ENCODE data around the gene RIMBP2.

The RIMBP2 gene

DNA sequence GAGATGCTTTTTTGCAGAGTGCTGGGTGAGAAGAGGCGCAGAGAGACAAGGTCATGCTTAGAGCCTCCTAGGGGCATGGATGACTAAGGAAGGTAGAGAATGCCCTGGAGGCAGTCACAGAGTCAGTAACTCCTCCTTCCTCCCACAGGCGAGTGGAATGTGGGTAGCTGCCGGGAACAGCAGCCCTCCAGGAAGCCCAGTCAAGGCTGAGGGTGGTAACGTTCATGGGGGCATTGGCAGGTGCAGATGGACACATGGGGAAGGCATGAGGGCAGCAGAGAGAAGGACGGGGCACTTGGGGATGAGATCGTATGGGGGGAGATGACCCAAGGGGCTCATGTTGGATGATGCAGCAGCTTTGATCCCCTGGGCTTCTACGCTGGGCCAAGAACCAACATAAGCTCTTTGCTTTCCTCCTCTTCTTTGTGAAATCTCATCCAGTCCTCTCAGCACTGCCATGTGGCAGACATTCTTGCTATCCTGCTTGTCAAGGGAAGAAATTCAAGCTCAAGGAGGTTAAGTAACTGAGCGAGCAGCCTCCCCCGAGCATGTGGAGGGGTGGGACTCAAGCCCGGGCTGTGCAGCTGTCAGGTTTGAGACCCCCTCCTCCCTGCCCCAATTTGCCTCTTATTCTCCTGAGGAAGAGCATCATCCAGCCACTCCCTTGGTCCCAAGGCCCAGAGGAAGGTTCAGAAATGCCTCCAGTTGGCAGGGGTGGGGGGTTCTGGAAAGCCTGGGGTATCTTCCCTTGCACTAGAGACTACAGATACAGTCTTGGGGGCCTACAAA lies 190.5 kb downstream of the RIMBP2 start:
- no peak for DNase-seq

DNA sequence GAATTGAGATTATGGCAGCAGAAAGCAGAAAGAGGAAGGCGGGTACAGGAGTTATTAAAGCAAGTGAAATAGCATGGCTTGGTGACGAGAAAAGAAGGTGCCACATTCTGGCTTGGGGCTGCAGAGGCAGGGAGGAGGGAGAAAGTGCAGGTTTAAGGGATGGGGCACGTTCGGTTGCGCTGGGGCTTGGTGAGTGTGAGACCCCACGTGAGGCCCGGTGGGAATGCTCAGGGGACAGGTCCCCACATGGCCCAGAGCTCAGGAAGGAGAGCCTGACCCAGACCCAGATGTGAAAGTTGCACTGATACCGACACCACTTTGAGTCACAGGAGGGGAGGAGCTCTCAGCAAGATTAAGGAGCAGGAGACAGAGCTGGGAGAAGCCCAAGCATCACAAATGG lies 191.3 kb downstream of the RIMBP2 start:
- DNase-seq: no peak

DNA sequence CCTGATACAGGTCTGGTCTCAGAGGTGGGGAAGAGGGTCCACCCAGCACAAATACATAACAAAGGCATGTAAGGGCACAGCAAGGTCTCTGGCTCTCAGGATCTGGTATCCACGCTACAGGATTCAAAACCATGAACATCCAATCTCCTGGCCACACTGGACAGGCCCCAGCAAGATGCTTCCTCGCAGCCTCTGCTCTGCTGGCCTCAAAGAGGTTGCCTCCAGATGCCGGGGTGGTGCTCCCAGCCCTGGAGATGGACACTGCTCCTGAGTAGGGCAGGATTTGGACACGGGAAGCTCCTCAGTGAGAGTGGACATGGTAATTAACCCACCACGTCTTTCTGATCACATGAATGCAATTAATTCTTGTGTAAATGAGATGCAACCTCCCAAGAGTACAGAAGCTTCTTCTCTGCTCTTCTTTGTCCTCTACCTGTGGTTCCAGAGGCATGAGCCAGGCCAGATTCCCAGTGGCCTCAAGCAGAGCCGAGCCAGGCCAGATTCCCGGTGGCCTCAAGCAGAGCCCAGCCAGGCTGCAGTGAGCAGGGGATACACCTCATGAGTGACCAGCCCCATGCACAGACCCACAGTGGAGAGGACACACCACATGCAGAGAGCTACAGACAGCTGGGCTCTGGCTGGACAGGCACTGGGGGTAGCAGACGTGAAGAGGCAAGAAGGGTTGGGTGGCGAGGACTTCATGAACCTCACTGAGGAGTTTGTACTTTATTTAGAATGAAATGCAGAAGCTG lies 192.1 kb downstream of the RIMBP2 start:
- no peak for DNase-seq

DNA sequence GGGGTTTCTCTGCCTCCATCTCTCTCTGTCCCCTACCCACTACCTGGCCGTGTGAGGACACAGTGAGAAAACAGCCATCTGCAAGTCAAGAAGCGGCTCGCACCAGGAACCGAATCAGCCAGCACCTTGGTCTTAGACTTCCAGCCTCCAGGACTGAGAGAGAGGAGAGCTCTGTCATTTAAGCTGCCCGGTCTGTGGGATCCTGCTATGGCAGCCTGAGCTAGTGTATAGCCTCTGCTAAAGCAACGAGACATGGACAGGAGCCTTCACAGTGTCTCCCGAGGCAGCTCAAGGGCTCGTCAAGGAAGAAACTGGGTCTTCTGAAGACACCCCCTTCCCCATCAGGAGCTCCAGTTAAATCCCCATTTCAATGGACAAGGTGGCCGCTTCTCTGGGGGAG lies 192.9 kb downstream of the RIMBP2 start:
- no peak for DNase-seq

DNA sequence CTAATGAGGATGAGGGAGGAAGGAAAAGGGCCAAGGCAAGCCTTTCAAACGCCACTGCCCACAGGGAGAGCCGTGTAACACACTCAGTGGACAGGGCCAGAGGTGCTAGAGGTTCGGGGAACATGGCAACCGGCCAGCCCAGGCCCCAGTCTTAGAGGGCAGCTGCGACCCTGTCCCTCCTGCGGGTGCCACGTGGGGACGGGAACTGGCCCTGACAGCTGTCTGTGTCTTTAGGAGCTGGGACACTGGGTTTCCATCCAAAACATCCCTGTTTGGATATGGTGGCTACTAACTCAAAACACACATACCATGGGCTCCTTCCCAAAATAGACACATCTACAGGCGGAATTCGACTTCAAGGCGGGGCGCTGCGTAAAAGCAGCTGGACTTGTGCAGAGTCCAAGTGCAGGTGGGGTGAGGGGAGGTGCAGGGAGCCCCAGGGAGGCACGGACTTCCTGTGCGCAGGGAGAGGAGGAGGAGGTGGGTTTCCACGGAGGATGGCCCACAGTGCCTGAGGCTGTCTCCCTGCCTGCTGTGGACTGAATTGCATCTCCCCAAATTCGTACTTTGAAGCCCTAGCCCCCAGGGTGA lies 193.8 kb downstream of the RIMBP2 start:
- no peak for DNase-seq

DNA sequence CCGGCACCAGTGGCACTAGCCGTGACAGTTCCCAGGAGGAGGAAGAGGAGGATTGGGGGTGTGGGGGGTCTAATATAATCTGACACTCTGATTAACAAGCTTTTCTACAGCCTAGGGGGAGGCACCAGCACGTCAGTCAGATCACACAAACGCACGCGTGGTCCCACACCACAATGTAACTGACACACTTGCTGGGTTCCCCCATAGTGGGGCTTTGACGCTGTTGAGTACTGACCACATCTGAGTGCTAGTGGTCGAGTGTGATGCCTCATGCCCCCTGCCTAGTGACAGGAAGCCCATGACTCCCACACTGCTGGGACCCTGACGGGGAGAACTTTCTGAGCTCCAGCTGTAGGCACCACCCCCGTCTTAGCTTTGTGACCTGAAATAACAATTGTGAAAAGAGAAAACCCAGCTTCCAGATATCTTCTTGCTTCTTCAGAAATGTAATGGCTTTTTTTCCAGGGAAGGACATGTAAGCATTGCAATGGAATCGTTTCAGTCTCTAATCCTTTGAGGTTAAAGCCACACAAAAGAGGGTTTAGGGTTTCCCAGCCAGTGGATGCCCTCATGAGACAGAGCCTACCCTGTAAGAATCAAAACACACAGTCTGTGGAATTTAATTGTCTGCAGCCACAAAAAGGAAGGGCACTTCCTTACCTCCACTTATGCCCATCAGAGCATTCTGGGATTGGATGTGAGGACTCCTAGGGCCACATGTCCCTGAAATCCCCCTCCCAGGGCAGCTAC lies 194.5 kb downstream of the RIMBP2 start:
- DNase-seq: no peak

DNA sequence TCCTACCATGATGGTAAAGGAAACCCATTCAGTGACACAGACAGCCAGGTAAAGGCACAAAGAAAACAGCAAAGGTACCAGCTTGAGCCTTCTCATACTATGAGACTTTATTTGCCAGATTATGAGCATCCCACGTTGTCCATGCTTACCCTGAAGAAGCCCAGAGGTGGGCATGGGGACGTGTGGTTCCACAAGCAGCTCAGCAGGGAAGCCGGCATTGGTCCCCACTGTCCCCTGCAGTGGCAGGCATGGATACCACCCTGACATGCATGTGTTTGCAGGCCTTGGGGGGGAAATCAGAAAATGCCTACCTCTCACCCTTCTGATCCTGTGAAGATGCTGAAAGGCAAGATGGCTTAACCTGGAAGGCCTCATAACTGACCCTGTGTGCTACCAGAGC lies 195.3 kb downstream of the RIMBP2 start:
- no peak for DNase-seq

DNA sequence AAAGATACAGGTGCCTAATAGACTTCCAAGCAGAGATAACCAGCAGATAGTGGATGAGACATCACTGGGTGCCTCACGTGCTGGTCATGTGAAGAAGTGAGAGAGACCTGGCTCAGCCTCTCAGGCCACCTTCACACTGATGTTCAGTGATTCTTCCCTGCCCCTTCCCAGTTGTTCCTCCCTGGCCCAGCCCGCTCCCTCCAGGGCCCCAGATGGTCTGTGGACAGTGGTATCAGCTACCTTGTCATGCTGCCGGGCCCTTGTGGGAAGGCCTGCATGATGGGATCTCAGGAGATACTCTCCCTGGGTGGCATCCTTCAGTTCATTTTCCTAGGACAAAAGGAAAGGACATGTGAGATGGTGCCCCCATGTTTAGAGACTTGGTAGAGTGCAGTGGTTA lies 198.5 kb downstream of the RIMBP2 start:
- DNase-seq: no peak

DNA sequence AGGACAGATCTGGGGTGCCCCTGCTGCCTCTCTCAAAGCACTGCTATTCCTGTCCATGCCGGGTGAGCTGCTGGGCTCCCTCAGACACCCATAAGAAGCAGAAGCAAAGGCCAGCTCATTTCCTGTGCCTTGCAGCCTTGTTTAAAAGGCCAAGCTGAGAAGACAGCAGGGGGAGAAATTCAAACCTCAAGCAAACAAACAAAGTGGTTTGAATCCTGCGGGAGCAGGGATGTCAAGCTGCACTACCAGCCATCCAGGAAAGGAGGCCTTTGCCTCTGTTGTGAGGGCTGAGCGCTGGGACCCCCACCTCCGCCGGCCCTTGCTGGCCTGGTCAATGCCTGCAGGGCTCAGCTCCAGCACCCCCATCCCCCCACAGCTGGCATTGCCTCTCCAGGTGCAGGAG lies 201.9 kb downstream of the RIMBP2 start:
- no peak for DNase-seq

DNA sequence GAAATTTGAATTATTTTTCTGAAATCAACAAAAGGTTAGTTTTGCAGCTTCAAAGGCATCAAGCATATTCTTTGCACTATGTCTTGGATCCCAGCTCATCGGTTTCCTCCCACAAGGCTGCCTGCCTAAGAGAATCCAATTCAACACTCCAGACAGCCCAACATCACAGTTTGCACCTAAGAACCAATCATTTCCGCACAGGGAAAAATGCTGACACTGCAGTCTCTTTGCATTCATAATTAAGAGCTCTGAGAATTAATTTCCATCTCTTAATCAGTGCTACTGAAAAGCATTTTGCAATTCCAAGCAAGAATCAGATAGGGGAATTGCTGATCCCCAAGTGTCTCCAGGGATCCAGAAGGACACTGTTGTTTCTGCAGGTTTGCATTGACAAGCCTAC lies 202.5 kb downstream of the RIMBP2 start:
- no peak for DNase-seq

DNA sequence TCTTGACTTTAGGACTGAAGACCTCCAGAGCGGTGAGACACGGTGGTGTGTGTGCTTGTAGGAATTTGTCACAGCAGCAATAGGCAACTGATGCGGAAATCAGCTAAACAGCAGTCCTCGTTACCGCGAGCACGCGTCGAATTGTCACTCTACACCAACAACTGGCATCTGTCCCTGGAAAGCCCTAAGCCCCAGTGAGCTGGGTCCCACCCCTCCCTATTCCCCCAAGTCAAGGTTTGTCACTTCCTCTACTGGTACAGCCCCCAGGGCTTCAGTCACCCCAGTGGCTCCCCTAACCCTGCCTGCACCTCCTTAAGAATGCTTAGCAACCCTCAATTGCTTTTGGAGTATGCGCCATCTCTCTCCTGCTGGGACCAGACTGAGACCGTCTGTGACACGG lies 204.8 kb downstream of the RIMBP2 start:
- no peak for DNase-seq

DNA sequence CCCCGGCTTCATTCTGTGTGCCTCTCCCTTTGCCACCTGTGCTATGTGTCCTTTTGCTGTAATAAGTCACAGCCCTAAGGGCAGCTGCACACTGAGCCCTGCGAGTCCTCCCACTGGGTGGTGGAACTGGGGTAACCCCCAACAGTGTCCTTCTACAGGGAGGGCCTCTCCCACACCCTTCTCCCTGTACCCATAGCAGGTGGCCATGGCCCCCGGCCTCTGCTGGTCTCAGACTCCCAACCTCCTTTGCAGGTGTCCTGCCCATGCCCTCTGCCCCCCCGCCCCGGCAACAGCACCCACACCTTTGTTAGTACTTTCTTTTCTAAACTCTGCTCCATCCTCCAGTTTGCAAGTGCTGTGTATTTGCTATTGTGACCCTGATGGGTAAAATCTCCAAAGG lies 206.6 kb downstream of the RIMBP2 start:
- no peak for DNase-seq

DNA sequence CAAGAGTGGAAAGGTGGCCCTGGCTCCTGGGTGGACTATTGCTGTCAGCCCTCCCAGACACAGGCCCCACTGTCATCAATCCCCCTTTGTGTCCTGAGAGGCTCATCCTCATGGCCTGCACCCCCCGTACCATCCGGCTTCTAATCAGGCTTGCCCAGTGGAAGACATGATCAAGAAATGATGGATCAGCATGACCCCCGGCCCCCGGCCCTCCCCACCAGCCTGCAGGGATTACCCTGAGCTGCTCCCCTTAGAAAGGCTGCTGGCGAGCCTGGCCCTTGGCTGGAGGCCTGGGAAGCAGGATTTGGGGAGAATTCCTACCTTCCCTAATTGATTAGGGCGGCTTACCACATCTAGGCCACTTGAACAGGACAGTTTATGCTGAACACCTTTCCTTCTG lies 207.3 kb downstream of the RIMBP2 start:
- no peak for DNase-seq

DNA sequence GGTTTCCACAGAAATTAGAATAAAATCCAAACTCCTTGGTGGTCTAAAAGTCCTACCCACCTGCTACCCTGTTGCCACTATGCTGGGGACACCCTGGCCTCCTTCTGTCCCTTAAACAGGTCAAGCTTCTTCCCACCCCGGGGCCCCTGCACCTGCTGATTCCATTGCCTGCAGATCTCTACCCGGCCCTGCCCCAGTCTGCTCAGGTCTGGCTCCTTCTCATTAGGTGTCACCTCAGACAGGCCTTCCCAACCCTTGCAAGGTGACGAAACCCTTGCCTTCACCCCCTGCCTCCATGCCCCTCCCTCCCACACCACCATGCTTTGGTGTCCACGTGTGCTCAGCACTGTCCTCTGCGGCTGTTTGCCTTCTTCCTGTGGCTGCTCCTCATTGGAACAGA lies 207.8 kb downstream of the RIMBP2 start:
- DNase-seq: no peak

DNA sequence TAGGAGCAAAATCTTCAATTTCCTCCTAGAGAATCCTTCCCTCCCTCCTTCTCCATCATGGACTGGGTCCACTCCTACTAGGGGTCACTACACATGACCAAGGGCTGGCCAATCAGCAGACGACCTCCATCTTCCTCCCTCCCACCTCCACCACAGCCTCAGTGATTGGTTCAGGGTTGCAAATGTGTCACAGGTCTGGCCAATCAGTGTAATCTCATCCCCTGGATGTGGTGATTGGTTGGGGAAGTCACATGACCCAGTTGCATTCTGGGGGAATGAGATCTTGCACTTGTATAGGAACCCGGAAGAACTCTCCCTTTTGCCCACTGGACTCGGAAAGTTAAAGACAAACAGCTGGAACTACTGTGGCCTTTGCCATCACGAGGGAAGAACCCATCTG lies 209.3 kb downstream of the RIMBP2 start:
- DNase-seq: no peak

DNA sequence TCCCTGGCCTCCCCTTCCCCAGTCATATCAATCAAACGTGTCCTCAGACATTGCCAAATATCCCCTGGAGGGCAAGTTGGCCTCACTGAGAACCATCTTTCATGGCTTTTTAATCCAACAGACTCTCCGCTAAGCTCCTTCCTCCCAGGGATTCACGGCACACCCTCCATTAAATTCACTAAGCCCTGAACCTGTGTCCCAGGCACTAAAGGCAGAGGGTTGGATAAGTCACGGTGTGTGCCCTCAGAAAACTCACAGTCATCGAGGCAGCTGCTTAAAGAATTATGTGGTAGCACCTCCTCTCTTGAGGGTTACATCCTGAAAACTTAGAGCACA lies 211.3 kb downstream of the RIMBP2 start:
- no peak for DNase-seq

DNA sequence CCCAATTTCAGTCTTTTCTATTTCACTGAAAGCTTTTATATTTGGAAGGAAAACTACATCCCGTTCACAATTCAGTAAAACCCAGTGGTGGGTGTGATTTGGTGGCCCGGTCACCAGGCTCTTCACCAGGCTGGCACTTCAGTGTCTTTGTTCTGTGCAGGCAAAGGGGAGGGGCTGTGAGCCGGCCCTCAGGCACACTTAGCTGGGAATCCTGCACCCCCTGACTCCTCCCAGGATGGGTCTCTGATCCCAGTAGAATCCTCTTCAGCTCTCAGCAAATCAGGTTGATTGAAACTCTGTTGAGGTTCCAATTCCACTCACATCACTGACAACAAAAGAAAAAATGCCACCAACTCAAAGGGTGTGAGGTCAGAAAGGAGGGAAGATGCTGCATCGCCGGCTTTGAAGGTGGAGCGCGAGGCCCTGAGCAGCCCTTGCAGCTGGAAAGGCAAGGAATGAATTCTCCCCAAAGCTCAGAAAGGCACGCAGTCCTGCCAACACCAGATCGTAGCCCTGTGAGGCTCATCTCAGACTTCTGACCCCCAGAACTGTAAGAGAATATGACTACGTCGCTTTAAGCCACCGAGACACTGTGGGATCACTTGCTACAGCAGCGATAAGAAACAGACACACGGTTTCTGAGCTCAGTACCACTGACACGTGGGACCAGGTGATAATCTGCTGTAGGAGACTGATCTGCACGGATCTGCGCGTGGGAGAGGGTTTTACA lies 211.8 kb downstream of the RIMBP2 start:
- no peak for DNase-seq

DNA sequence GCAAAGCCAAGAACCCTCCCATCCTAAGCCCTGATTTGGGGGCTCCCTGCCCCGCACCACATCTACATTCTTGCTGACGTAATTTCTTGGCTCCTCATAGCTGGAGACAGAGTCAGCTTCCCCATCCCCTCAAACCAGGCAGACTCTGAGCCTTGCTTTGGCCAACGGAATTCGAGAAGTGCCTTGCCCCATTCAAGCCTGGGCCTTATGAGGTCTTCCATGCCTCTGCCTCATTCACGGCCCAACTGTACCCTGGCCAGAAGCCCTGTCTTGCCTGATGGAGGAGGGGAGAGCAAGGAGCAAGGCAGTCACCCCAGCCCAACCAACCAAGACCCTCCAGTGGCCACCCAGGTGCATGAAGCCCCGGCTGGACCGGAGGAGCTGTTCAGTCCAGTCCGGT lies 214.3 kb downstream of the RIMBP2 start:
- DNase-seq: no peak

DNA sequence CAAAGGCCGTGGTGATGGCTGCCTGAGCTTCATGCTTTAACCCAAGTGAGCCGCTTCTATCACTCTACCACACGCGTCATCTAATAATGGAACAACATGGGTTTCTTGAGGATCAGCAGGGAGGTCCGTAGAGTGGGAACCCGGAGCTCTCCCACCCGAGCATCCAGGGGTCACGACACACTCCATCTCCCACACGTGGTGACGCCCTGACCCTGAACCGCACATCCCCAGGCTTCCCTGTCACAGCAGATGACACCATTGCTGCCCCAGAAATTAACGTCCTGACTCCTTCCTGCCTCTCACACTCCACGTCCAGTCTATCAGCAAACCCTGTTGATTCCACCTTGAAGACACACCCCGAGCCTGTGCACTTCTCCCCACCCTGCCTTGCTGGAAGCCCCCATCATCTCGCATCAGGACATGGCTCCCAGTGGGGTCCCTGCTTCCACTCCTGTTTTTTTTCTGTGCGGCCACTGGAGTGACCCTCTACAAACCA lies 215.2 kb downstream of the RIMBP2 start:
- DNase-seq: no peak

DNA sequence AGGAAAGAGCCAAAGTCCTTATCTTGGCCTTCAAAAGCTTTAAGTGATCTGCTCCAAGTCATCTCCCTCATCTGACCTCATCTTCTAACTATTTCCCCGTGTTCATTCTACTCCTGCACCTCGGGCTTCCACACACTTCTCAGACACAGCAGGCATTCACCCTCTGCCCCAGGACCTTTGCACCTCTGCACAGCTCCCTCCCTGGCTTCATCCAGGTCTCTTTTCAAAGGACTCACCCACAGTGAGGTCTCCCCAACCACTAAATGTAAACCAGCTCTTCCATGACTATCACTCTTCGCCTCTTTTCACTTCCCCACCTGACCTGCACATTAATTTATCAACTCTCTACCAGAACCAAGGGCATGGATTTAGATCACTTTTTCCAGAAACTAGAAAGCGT lies 216.6 kb downstream of the RIMBP2 start:
- no peak for DNase-seq

DNA sequence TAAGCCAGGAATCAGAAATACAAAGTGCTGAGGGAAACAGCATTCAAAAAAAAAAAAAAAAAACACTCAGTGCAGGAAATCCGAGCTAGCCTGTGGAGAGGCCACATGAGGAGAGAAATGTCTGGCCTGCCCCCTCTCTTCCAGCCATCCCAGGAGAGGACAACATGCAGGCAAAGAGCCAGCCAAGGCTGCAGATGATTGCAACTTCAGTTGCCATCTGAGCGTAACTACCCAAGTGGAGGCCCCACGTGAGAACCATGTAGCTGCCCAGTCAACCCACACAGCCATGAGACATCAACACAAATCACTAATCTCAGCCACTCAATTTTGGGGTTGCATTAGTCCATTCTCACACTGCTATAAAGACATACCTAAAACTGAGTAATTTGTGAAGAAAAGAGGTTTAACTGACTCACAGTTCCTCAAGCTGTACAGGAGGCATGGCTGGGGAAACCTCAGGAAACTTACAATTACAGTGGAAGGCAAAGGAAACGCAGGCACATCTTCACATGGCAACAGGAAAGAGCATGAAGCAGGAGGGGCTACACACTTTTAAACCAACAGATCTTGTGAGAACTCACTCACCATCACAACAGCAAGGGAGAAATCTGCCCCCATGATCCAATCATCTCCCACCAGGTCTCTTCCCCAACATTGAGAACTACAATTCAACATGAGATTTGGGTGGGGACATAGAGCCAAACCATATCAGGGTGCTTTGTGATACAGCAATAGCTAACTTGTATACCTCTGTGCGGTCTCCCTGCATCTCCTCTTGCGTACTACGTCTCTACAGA lies 217.3 kb downstream of the RIMBP2 start:
- no peak for DNase-seq

DNA sequence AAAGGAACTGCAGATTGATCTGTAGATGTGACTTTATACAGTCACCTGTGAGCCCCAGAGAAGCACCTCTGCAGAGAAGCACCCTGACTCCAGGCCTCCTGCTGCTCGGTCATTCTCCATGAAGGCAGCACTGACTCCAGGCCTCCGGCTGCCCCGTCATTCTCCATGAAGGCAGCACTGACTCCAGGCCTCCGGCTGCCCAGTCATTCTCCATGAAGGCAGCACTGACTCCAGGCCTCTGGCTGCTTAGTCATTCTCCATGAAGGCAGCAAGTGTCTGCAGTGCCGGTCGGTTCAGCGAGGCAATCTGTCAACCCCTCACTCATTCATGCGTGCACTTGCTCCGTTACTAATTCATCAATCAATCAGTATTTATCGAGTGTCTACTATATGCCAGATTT lies 218.1 kb downstream of the RIMBP2 start:
- no peak for DNase-seq
